GM19193 (cell line): Measurements from ENCODE around the gene PTPRQ.

Experiments
- POLR2A ChIP-seq: IDR thresholded peaks from 4 replicates; pipeline ENCODE4 v1.6.1; 2011; ENCODE audit not compliant: insufficient read depth, insufficient read length; ENCODE audit errors: extremely low read depth

PTPRQ gene

GRCh38 chr12:80443974-80444666 is at the start of gene PTPRQ:
TSS of gene PTPRQ (plus strand) at chr12:80444235. CDS start at chr12:80444346, 111 bp downstream.
- TF ChIP-seq POLR2A = no peak

- no peak for TF ChIP-seq POLR2A
Observed at GRCh38 chr12:80400571-80400991, 43.5 kb upstream of the PTPRQ start.

GRCh38 chr12:80401191-80401590 is 42.8 kb upstream of the PTPRQ start:
- TF ChIP-seq POLR2A = no peak

GRCh38 chr12:80404629-80405028 is 39.4 kb upstream of the PTPRQ start:
- no peak for TF ChIP-seq POLR2A

GRCh38 chr12:80406253-80406652 is 37.8 kb upstream of the PTPRQ start:
- no peak for TF ChIP-seq POLR2A

GRCh38 chr12:80411787-80412186 is 32.2 kb upstream of the PTPRQ start:
- TF ChIP-seq POLR2A = no peak

GRCh38 chr12:80412343-80412953 is 31.6 kb upstream of the PTPRQ start:
- no peak for TF ChIP-seq POLR2A

- no peak for TF ChIP-seq POLR2A
Observed at GRCh38 chr12:80413462-80413861, 30.6 kb upstream of the PTPRQ start.

- TF ChIP-seq POLR2A = no peak
Observed at GRCh38 chr12:80415466-80415865, 28.6 kb upstream of the PTPRQ start.

GRCh38 chr12:80419644-80420043 is 24.4 kb upstream of the PTPRQ start:
- TF ChIP-seq POLR2A = no peak

GRCh38 chr12:80420075-80420474 is 24.0 kb upstream of the PTPRQ start:
- TF ChIP-seq POLR2A = no peak

- no peak for TF ChIP-seq POLR2A
Observed at GRCh38 chr12:80422550-80422949, 21.5 kb upstream of the PTPRQ start.

GRCh38 chr12:80432061-80432460 is 12.0 kb upstream of the PTPRQ start:
- no peak for TF ChIP-seq POLR2A

- no peak for TF ChIP-seq POLR2A
Observed at GRCh38 chr12:80441921-80442320, 2.1 kb upstream of the PTPRQ start.

- TF ChIP-seq POLR2A = no peak
Observed at GRCh38 chr12:80442426-80443222, 1.4 kb upstream of the PTPRQ start.
